ENCODE data around the gene TBL2. TPM values are rescaled to one million over a fixed set of nuclear protein-coding genes. Genes with fewer than 3 reads are reported as not detected.
"Not testable (repeated sequence)": the region's sequence is repeated elsewhere in the genome, so short reads cannot be mapped to it uniquely, and the experiment has no call there.

Gene TBL2
- total RNA-seq, 1 experiment from 2014 or later: 44.0 TPM

DNA sequence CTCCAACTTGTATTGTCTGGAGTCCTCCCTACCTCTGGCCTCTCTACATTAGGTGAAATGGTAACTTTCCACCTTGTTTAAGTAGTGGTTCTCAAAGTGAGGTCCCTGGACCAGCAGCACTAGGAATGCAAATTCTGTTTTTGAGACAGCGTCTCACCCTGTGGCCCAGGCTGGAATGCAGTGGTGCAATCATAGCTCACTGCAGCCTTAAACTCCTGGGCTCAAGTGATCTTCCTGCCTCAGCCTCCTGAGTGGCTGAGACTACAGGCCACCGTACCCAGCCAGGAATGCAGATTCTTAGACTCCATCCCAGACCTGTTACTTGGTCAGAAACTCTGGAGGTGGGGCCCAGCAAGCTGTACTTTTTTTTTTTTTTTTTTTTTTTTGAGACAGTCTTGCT is 6.8 kb upstream of the TBL2 start:
- TF ChIP-seq, protein P1, sequence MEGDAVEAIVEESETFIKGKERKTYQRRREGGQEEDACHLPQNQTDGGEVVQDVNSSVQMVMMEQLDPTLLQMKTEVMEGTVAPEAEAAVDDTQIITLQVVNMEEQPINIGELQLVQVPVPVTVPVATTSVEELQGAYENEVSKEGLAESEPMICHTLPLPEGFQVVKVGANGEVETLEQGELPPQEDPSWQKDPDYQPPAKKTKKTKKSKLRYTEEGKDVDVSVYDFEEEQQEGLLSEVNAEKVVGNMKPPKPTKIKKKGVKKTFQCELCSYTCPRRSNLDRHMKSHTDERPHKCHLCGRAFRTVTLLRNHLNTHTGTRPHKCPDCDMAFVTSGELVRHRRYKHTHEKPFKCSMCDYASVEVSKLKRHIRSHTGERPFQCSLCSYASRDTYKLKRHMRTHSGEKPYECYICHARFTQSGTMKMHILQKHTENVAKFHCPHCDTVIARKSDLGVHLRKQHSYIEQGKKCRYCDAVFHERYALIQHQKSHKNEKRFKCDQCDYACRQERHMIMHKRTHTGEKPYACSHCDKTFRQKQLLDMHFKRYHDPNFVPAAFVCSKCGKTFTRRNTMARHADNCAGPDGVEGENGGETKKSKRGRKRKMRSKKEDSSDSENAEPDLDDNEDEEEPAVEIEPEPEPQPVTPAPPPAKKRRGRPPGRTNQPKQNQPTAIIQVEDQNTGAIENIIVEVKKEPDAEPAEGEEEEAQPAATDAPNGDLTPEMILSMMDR (IDR thresholded peaks at IDR 0.05; ENCODE audit: unreplicated experiment): no peak
- BruUV-seq (replicated peaks): no TSS peak
- intact Hi-C loops (cut with micrococcal nuclease): no loop called here
- H3K36me3 Mint-ChIP-seq (ENCODE audit: insufficient read depth, unreplicated experiment): peaks cover 5% of the 10 kb centered on the region
- H3K4me3 Mint-ChIP-seq (ENCODE audit: unreplicated experiment): no peak overlapping the region
- peaks cover 6% of the 10 kb centered on the region for H3K4me1 Mint-ChIP-seq (ENCODE audit: insufficient read depth, unreplicated experiment)
- ChIA-PET CTCF (interaction anchor here (0.9 to 1.5 kb wide), 4 partner anchors 11 to 144 kb away, joined by 3 to 6 read pairs (median 5); no protein-coding TSS in a partner anchor), POLR2A (interaction anchor here (1.2 kb wide), 1 partner anchor 29 kb away, joined by 3 read pairs; no protein-coding TSS in a partner anchor)
- DNase-seq (ENCODE audit: unreplicated experiment): no peak
- no peak overlapping the region for H3K27ac Mint-ChIP-seq (ENCODE audit: low read depth, unreplicated experiment)
- H3K27me3 Mint-ChIP-seq (ENCODE audit: insufficient read depth, unreplicated experiment): no peaks in the 10 kb centered on the region
- H3K9me3 Mint-ChIP-seq (ENCODE audit: unreplicated experiment): no peaks in the 10 kb centered on the region

DNA sequence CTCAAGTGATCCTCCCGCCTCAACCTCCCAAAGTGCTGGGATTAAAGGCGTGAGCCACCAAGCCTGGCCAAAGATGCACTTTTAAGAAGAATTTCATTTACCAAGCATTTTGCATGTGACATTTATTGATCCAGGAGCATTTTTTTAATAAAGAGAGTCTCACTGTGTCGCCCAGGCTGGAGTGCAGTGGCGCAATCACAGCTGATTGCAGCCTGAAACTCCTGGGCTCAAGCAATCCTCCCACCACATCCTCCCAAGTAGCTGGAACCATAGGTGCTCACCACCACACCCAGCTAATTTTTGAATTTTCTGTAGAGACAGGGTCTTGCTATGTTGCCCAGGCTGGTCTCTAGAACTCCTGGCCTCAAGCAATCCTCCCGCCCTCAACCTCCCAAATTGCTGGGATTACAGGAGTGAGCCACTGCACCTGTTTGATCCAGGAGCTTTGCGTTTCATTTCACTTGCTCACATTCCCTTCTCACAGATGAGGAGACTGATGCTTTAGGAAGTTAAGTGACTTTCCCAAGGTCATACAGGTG is 4.4 kb upstream of the TBL2 start:
- DNase-seq (ENCODE audit: unreplicated experiment): no peak
- H3K36me3 Mint-ChIP-seq (ENCODE audit: insufficient read depth, unreplicated experiment): peaks cover 12% of the 10 kb centered on the region
- H3K4me1 Mint-ChIP-seq (ENCODE audit: insufficient read depth, unreplicated experiment): peaks cover 9% of the 10 kb centered on the region
- no peak overlapping the region for H3K27ac Mint-ChIP-seq (ENCODE audit: low read depth, unreplicated experiment)
- no TSS peak for BruUV-seq (replicated peaks)
- no peaks in the 10 kb centered on the region for H3K27me3 Mint-ChIP-seq (ENCODE audit: insufficient read depth, unreplicated experiment)
- intact Hi-C loops (cut with micrococcal nuclease): no loop called here
- ChIA-PET POLR2A (interaction anchor here (1.2 kb wide), 1 partner anchor 26 kb away, joined by 4 read pairs; no protein-coding TSS in a partner anchor), CTCF (interaction anchor here (0.6 to 2.2 kb wide), 7 partner anchors 13 to 682 kb away, joined by 3 to 10 read pairs (median 3); no protein-coding TSS in a partner anchor)
- TF ChIP-seq, protein P1 (IDR thresholded peaks at IDR 0.05; ENCODE audit: unreplicated experiment): no peak
- no peaks in the 10 kb centered on the region for H3K9me3 Mint-ChIP-seq (ENCODE audit: unreplicated experiment)
- no peak overlapping the region for H3K4me3 Mint-ChIP-seq (ENCODE audit: unreplicated experiment)

DNA sequence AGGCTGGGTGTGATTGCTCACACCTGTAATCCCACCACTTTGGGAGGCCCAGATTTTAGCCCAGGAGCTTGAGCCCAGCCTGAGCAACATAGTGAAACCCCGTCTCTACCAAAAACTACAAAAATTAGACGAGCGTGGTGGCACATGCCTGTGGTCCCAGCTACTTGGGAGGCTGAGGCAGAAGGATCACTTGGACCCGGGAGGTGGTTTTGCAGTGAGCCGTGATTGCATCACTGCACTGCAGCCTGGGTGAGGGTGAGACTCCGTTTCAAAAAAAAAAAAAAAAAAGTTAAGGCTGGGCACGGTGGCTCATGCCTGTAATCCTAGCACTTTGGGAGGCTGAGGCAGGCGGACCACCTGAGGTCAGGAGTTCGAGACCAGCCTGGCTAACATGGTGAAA is 2.6 kb upstream of the TBL2 start:
- H3K4me3 Mint-ChIP-seq (ENCODE audit: unreplicated experiment); BruUV-seq (replicated peaks); H3K27me3 Mint-ChIP-seq (ENCODE audit: insufficient read depth, unreplicated experiment); DNase-seq (ENCODE audit: unreplicated experiment); H3K9me3 Mint-ChIP-seq (ENCODE audit: unreplicated experiment); H3K4me1 Mint-ChIP-seq (ENCODE audit: insufficient read depth, unreplicated experiment); H3K27ac Mint-ChIP-seq (ENCODE audit: low read depth, unreplicated experiment); intact Hi-C loops (cut with micrococcal nuclease): not testable (repeated sequence)
- POLR2A ChIA-PET: interaction anchor here (0.6 kb wide), 1 partner anchor 86 kb away, joined by 3 read pairs; no protein-coding TSS in a partner anchor
- CTCF ChIA-PET: interaction anchor here (1.0 kb wide), 1 partner anchor 144 kb away, joined by 6 read pairs; no protein-coding TSS in a partner anchor
- H3K36me3 Mint-ChIP-seq (ENCODE audit: insufficient read depth, unreplicated experiment): peaks cover 24% of the 10 kb centered on the region

DNA sequence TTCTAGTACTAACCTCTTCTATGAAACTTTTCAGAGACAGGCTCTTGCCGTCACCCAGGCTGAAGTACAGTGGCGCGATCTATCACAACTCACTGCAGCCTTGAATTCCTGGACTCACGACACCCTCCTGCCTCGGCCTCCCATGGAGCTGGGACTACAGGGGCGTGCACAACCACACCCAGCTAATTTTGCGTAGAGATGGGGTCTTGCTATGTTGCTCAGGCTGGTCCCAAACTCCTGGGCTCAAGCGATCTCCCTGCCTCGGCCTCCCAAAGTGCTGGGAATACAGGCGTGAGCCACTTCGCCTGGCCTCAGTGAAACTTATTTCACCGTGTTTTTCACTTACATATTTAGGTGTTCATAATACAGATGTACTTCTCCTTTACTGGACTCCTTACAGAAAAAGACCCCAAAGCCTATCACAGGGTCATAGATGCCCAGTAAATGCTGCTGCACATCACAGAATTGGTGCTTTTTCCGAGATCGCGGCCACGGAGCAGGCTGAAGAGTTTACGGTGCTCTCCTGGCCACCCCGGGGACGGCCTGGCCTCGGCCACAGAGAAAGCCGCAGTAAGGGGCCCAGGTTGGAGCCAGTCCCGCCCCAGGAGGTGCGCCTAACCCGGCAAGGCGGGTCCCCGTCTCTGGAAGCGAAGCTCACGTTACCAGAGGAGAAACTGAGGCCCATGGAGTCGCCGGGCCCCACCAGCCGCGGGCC is 595 bp downstream of the TBL2 start:
- Mint-ChIP-seq H3K4me1 (ENCODE audit: insufficient read depth, unreplicated experiment) (peaks cover 5% of the 10 kb centered on the region), H3K27me3 (ENCODE audit: insufficient read depth, unreplicated experiment) (no peaks in the 10 kb centered on the region), H3K36me3 (ENCODE audit: insufficient read depth, unreplicated experiment) (peaks cover 47% of the 10 kb centered on the region), H3K27ac (ENCODE audit: low read depth, unreplicated experiment) (peak overlapping the region; percentile 93), H3K4me3 (ENCODE audit: unreplicated experiment) (peak overlapping the region; percentile 87), H3K9me3 (ENCODE audit: unreplicated experiment) (no peaks in the 10 kb centered on the region)
- TF ChIP-seq, protein P1 (IDR thresholded peaks at IDR 0.05; ENCODE audit: unreplicated experiment): no peak
- ChIA-PET CTCF (no interaction called here), POLR2A (interaction anchor here (0.6 to 2.0 kb wide), 14 partner anchors 10 to 1010 kb away, joined by 3 to 22 read pairs (median 4); partner anchors contain the start of genes ABHD11, BAZ1B and BCL7B)
- BruUV-seq (replicated peaks): TSS peak; percentile 71
- DNase-seq (ENCODE audit: unreplicated experiment): peak; percentile 17
- intact Hi-C loops (cut with micrococcal nuclease): no loop called here
